Thyroid gland (tissue), 4 donors: Measurements from ENCODE around the gene ESRRB.

Experiments
- CTCF ChIP-seq, 6 experiments: fragments of 200-600 bp in 3 of 6; fragments of 450-650 bp in 3 of 6; sonication (generic) in 3 of 6; IDR thresholded peaks; one replicate each; pipeline ENCODE4 v1.5.1; 2016 to 2019; ENCODE audit warnings: antibody characterized with exemption in 6 of 6, mild to moderate bottlenecking in 2 of 6, inconsistent platforms in 1 of 6, moderate library complexity in 1 of 6
- POLR2A ChIP-seq, 2 donors: fragments of 450-650 bp; IDR thresholded peaks; one replicate each; pipeline ENCODE4 v1.6.1; 2017; ENCODE audit warnings: antibody characterized with exemption in 2 of 2, mild to moderate bottlenecking in 2 of 2, moderate library complexity in 1 of 2

GRCh38 chr14:76352639-76353281 lies 23.2 kb upstream of the ESRRB start:
- TF ChIP-seq CTCF (IDR thresholded peaks at IDR 0.05) (peak; percentile 59 to 87 (median 67)), POLR2A (IDR thresholded peaks at IDR 0.05) (no peak)
